NCI-H146 treated with DMSO at 0.1 percent for 48 hours (cell line): ENCODE data around the gene IER3.
"Not testable (repeated sequence)": the region's sequence is repeated elsewhere in the genome, so short reads cannot be mapped to it uniquely, and the experiment has no call there.

Experiments
- DNase-seq: peaks from one replicate; lab custom pipeline; 2025; ENCODE audit not compliant: unreplicated experiment; lab: John Stamatoyannopoulos, UW

Gene IER3

GRCh38 chr6:30725713-30726505 is 18.4 kb downstream of the IER3 start:
- no peak for DNase-seq

DNA sequence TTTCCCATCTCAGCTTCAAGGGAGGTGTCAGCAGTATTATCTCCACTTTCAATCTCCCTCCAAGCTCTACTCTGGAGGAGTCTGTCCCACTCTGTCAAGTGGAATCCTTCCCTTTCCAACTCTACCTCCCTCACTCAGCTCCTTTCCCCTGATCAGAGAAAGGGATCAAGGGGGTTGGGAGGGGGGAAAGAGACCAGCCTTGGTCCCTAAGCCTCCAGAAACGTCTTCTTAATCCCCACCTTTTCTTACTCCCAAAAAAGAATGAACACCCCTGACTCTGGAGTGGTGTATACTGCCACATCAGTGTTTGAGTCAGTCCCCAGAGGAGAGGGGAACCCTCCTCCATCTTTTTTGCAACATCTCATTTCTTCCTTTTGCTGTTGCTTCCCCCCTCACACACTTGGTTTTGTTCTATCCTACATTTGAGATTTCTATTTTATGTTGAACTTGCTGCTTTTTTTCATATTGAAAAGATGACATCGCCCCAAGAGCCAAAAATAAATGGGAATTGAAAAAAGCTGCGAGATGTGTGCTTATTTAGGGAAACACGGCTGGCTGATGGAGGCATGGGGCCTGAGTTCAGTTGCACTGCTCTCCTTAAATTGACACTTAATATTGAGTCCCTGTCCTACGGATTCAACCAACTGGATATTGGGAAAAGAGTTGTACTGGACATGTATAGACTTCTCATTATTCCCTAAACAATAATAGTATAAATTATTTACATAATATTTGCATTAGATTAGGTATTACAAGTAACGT is 19.3 kb downstream of the IER3 start:
- no peak for DNase-seq

GRCh38 chr6:30723843-30724741 is 20.3 kb downstream of the IER3 start:
- not testable (repeated sequence) for DNase-seq

GRCh38 chr6:30723159-30723842 is 21.0 kb downstream of the IER3 start:
- DNase-seq: not testable (repeated sequence)

DNA sequence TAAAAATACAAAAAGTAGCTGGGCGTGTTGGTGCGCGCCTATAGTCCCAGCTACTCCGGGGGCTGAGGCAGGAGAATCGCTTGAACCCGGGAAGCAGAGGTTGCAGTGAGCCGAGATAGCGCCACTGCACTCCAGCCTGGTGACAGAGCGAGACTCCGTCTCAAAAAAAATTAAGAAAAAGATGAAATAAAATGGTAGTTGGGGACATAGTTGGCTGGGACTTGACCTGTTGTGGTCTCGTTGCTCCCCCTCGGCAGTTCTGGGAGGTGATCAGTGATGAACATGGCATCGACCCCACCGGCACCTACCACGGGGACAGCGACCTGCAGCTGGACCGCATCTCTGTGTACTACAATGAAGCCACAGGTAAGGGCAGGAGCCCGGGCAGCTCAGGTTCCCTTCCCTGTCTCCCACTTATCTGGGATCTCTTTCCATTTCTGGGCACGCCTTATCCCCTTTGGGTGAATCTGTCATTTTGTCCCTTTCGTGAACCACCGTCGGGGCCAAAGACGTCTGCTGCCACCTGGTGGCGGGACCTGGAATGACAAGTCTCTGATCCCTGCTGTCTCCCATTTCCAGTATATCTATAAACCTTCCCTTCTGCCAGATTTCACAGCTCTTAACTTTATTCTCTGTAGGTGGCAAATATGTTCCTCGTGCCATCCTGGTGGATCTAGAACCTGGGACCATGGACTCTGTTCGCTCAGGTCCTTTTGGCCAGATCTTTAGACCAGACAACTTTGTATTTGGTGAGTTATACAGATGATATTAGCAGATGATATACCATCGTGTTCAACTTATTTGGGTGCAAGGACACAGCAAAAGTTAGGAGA is 21.9 kb downstream of the IER3 start:
- peak; percentile 37 for DNase-seq

GRCh38 chr6:30722025-30722279 is 22.4 kb downstream of the IER3 start:
- not testable (repeated sequence) for DNase-seq

GRCh38 chr6:30721198-30722024 is 22.9 kb downstream of the IER3 start:
- peak; percentile 72 for DNase-seq

- DNase-seq: peak; percentile 53
Observed at GRCh38 chr6:30720738-30721197, 23.6 kb downstream of the IER3 start.

DNA sequence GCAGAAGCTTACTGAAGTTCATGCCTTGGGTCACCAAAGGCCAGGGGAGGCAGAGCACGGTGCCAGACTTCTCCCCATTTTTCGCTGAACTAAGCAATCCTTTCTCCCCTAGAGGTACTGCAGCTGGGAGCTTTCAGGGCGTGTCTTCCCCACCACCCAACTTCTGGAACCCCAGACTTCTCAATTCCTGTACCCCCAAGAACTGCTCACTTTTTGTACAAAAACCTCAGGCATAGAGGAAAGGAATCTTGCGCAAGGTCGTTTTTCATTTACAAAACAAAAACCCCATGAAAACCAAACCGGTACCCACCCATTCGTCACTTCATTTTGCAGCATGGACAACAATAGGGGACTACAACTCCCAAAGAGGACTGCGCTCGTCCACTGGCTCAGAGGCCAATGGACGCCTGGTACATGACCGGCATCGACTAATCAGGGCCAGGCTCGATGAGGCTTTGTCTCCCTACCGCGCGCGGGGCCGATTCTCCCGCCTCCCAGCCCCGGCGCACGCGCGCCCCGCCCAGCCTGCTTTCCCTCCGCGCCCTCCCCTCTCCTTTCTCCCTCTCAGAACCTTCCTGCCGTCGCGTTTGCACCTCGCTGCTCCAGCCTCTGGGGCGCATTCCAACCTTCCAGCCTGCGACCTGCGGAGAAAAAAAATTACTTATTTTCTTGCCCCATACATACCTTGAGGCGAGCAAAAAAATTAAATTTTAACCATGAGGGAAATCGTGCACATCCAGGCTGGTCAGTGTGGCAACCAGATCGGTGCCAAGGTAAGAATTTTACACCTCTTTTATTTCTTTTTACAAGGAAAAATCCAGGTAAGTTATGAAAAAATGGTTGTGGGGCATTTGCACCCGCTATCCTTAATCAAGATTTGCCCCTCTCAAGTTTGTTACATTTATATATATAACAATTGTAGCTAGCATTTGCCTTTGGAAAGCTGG is 24.3 kb downstream of the IER3 start, which contains the start of gene TUBB:
TUBB (plus strand) TSS at position 562 of the 947 bp plus-strand sequence; CDS start at position 717, 155 bp downstream.
- peak; percentile 94 for DNase-seq

DNA sequence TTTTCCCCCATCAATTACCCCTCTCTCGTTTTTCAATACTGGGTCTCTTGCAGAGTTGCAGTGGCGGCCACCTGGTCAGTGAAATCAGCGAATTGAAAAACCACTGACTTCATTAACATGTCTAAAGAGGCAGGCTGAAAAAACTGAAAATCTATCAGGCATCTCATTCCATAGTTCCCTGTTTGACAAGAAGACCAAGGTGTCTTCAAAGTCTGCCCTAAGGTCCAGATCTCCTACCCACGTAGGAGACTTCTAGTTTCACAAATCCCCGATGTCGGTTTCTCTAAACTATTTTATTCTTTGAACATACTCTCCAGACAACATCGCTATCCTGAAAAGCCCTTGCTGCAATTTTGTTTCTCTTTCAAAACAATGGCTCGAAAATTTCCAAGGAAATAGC is 25.0 kb downstream of the IER3 start:
- DNase-seq: peak; percentile 50

DNA sequence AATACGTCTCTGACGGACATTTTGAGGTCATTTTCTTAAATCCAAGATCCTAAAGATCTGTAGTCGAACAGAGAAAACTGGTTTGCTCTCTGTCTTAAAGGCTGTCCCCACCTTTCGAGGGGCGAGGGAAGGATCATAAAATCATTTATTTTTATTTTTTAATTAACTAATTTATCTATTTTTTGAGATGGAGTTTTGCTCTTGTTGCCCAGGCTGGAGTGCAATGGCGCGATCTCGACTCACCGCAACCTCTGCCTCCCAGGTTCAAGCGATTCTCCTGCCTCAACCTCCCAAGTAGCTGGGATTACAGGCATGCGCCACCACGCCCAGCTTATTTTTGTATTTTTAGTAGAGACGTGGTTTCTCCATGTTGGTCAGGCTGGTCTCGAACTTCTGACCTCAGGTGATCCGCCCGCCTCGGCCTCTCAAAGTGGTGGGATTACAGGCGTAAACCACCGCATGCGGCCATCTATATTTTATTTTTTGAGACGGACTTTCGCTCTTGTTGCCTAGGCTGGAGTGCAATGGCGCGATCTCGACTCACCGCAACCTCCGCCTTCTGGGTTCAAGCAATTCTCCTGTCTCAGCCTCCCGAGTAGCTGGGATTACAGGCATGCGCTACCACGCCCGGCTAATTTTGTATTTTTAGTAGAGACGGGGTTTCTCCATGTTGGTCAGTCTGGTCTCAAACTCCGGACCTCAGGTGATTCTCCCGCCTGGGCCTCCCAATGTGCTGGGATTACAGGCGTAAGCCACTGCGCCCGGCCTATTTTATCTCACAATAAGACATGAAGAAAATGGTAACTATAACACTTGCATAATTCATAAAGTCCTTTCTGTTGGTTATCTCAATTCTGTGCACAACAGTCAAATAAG is 26.3 kb downstream of the IER3 start:
- DNase-seq: not testable (repeated sequence)

GRCh38 chr6:30717129-30717844 is 27.1 kb downstream of the IER3 start, which contains the start of gene MDC1:
TSS of gene MDC1 (minus strand) at chr6:30717281. CDS start at chr6:30715175, 2,106 bp downstream.
- peak; percentile 99 for DNase-seq

GRCh38 chr6:30716879-30717128 is 27.5 kb downstream of the IER3 start:
- DNase-seq: no peak

DNA sequence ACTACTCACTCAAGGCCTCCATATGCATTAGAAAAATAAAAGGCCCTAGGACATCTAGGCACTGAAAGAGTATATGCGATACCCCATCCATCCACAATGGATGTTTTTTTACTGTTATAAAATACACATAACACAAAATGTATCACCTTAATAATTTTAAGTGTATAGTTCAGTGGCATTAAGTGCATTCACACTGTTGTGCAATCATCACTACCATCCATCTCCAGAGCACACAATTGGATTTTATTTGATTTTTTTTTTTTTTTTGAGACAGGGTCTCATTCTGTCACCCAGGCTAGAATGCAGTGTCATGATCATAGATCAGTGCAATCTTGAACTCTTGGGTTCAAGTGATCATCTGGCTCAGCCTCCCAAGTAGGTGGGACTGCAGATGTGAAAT is 30.1 kb downstream of the IER3 start:
- no peak for DNase-seq

DNA sequence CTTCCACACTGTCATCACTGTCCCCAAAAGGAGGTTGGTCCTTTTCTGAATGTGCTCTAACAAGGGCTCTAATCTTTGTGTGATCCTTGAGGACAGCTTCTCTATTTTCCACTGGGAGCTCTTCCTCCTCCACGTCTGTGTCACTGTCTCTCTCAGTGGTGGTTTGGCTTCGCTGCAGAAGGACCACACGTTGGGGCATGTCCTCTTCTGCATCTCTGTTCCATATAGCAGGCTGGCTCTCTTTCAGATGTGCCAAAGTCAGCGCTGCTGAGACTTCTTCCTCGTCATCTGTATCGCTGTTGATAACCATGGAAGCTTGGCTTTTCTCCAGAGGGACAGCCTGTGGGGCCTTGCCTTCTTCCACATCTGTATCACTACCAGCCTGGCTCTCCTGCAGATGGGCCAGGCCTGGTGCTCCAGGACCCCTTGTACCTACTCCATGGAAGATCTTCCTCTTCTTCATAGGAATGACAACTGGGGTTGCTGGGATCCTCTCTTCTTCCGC is 31.9 kb downstream of the IER3 start:
- DNase-seq: no peak

- DNase-seq: no peak
Observed at GRCh38 chr6:30711758-30712380, 32.5 kb downstream of the IER3 start.
